ENCODE data around the gene MTO1.

The MTO1 gene

DNA sequence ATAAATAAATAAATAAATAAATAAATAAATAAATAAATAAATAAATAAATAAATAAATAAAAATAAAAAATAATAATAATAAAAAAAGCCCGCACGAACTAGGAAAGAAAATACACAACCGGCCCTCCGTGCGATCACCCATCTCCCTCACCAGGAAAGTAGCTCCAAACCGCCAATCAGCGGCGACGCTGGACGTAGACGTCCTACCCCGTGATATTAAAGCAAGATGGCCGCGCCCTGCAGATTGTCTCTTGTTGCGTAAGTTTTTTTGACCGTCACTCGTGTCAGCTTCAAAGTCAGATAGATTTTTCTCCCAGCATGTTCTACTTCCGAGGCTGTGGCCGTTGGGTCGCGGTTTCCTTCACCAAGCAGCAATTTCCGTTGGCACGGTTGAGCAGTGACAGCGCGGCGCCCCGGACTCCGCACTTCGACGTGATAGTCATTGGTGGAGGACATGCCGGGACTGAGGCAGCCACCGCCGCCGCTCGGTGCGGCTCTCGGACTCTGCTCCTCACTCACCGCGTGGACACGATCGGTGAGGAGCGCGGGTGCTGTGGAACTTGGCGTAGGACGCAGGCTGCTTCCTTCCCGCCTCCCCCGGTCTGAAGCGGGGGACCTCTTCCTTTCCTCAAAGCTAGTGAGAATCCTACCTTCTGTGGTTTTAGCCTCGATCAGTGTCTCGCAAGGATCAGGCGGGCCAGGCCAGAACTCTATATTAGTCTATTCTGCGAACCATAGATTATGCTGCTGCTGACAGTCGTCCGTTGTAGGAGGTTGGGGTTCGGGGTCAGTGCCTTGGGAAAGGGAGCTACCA, at the start of gene MTO1:
TSS of gene MTO1 (plus strand) at position 201 of the 814 bp plus-strand sequence. CDS start at position 319, 118 bp downstream.
- in situ Hi-C loops (cut with HindIII; ENCODE audit: low sequenced_read_pairs), result no loop called here
- peak within 1 kb of the TSS; percentile 88 for H3K4me3 ChIP-seq (ENCODE audit: low read depth, low read length)
- peak; percentile 93 for DNase-seq (ENCODE audit: low read depth, low spot score)
- TF ChIP-seq, protein P1, sequence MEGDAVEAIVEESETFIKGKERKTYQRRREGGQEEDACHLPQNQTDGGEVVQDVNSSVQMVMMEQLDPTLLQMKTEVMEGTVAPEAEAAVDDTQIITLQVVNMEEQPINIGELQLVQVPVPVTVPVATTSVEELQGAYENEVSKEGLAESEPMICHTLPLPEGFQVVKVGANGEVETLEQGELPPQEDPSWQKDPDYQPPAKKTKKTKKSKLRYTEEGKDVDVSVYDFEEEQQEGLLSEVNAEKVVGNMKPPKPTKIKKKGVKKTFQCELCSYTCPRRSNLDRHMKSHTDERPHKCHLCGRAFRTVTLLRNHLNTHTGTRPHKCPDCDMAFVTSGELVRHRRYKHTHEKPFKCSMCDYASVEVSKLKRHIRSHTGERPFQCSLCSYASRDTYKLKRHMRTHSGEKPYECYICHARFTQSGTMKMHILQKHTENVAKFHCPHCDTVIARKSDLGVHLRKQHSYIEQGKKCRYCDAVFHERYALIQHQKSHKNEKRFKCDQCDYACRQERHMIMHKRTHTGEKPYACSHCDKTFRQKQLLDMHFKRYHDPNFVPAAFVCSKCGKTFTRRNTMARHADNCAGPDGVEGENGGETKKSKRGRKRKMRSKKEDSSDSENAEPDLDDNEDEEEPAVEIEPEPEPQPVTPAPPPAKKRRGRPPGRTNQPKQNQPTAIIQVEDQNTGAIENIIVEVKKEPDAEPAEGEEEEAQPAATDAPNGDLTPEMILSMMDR (IDR thresholded peaks at IDR 0.05; ENCODE audit: low read depth, low read length), result no peak

- no peak overlapping the region for H3K4me3 ChIP-seq (ENCODE audit: low read depth, low read length)
- no peak for DNase-seq (ENCODE audit: low read depth, low spot score)
- in situ Hi-C loops (cut with HindIII; ENCODE audit: low sequenced_read_pairs), result no loop called here
- TF ChIP-seq, protein P1 (IDR thresholded peaks at IDR 0.05; ENCODE audit: low read depth, low read length), result no peak
These were observed 48.4 kb upstream of the MTO1 start for GRCh38 chr6:73413102-73413501.

- H3K4me3 ChIP-seq (ENCODE audit: low read depth, low read length), result no peak overlapping the region
- TF ChIP-seq, protein P1 (IDR thresholded peaks at IDR 0.05; ENCODE audit: low read depth, low read length), result no peak
- in situ Hi-C loops (cut with HindIII; ENCODE audit: low sequenced_read_pairs), result no loop called here
- DNase-seq (ENCODE audit: low read depth, low spot score), result peak; percentile 13
These were observed 43.3 kb upstream of the MTO1 start for GRCh38 chr6:73418081-73418741.

DNA sequence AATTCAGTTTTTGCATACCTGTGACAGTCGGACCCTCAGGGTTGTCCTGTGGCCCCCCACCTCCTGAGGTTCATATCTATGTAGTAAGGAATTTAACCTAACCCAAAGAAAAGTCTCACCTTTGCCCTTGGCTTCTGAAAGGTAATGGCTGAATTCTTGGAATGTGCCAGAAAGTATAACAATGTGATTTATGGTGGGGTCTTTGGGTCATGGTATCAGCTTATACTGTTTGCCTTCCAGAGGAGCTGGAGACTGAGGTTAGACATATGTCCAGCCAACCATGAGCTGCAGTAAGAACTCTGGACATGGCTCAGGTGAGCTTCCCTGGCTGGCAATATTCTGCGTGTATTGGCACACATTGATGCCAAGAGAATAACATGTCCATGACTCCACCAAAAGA, 40.0 kb upstream of the MTO1 start:
- in situ Hi-C loops (cut with HindIII; ENCODE audit: low sequenced_read_pairs), result no loop called here
- TF ChIP-seq, protein P1 (IDR thresholded peaks at IDR 0.05; ENCODE audit: low read depth, low read length), result no peak
- no peak overlapping the region for H3K4me3 ChIP-seq (ENCODE audit: low read depth, low read length)
- DNase-seq (ENCODE audit: low read depth, low spot score), result no peak

DNA sequence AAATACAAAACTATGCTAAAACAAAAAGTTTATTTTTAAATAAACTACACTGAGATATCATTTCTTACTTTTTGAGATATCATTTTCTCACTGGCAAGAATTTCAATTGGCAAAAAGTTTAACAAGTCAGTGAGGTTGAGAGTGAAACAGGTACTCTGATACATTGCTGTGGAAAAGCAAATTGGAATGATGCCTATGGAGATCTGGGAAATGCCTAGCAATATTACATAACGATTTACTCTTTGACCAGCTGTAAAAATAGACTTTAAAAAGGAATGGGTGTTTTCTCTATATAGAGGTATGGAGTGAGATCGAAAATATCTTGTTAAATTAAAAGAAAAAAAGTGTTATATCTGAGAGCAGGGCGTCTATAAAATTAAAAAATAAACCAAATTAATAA, 26.3 kb upstream of the MTO1 start:
- in situ Hi-C loops (cut with HindIII; ENCODE audit: low sequenced_read_pairs), result no loop called here
- no peak overlapping the region for H3K4me3 ChIP-seq (ENCODE audit: low read depth, low read length)
- DNase-seq (ENCODE audit: low read depth, low spot score), result no peak
- TF ChIP-seq, protein P1 (IDR thresholded peaks at IDR 0.05; ENCODE audit: low read depth, low read length), result no peak

- in situ Hi-C loops (cut with HindIII; ENCODE audit: low sequenced_read_pairs), result no loop called here
- H3K4me3 ChIP-seq (ENCODE audit: low read depth, low read length), result no peak overlapping the region
- TF ChIP-seq, protein P1 (IDR thresholded peaks at IDR 0.05; ENCODE audit: low read depth, low read length), result no peak
- no peak for DNase-seq (ENCODE audit: low read depth, low spot score)
These were observed 18.0 kb upstream of the MTO1 start for GRCh38 chr6:73443555-73443954.
